ENCODE data around the gene MNDA.

- TF ChIP-seq CTCF (IDR thresholded peaks at IDR 0.05) = no peak
- no peak for TF ChIP-seq POLR2A (IDR thresholded peaks at IDR 0.05)
- no peak for TF ChIP-seq POLR2AphosphoS5 (IDR thresholded peaks at IDR 0.05)
These were observed 975 bp upstream of the MNDA start for GRCh38 chr1:158830074-158830677.

All from stomach (tissue), 4 donors.